GM12892 (cell line): ENCODE measurements around the gene ENDOD1.

Experiments used
- POLR2A ChIP-seq: IDR thresholded peaks from 2 replicates; pipeline ENCODE4 v1.6.1; 2011; ENCODE audit warnings: low read depth, low read length, control low read depth
- POLR2AphosphoS5 ChIP-seq: IDR thresholded peaks from 2 replicates; pipeline ENCODE4 v1.6.1; 2011; ENCODE audit warnings: low read depth, low read length, control low read depth
- TAF1 ChIP-seq: IDR thresholded peaks from 2 replicates; pipeline ENCODE4 v1.6.1; 2011; ENCODE audit warnings: low read depth, mild to moderate bottlenecking, control low read depth, low read length, borderline replicate concordance

DNA sequence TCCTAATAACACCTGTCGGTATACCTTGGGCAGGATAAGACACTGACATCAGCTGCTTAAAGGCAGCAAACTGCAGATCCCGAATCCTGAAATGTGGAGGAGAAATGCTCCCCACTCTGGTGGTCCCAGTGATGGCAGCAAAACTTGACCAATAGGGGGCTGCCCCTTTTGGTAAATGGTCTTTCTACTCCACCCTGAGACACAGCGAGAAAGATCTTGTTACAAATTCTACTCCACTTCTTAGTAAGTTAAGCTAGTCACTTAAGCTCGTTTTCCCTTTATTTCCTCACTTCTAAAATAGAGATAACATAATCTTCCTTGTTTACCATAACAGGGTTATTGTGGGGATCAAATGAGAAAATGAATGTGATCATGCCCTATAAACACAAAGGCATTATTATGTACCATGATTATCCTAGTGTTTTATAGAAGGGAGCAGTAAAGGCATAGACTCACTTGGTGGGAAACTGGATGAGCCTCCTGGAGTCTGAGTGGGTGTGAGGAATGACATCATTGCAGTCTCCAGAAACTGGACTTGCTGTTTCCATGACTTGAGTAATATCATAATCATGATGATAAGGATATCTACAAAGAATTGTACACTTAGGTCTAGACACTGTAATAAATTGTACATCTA lies 50.9 kb downstream of the ENDOD1 start:
- TF ChIP-seq POLR2A = no peak
- no peak for TF ChIP-seq TAF1
- no peak for TF ChIP-seq POLR2AphosphoS5
